DND-41 (cell line): ENCODE data around the gene EDC4.

ENCODE experiments used
- ATAC-seq: fragments of 200-7000 bp; cut with Tn5 transposase; 3 replicates; pipeline ENCODE4 v1.9.1; 2021; ENCODE audit warnings: low read depth; ENCODE audit not compliant: insufficient read depth
- DNase-seq: peaks from one replicate; pipeline ENCODE4 v3.0.0-alpha.2; 2020
- H2AFZ ChIP-seq: 2 replicates; pipeline ENCODE4 v1.6.0; 2012; ENCODE audit warnings: low read depth, low read length
- H3K27ac ChIP-seq: 2 replicates; pipeline ENCODE4 v1.5.1; 2012; ENCODE audit warnings: low read length, inconsistent platforms
- H3K27me3 ChIP-seq: fragments of 200-600 bp; sonication (generic); 2 replicates; pipeline ENCODE4 v1.6.0; 2012; ENCODE audit warnings: low read length, mild to moderate bottlenecking, inconsistent platforms; ENCODE audit not compliant: insufficient read depth, poor library complexity
- H3K36me3 ChIP-seq: 2 replicates; pipeline ENCODE4 v1.5.1; 2012; ENCODE audit warnings: low read length, inconsistent platforms; ENCODE audit not compliant: insufficient read depth
- H3K4me1 ChIP-seq: 2 replicates; pipeline ENCODE4 v1.5.1; 2012; ENCODE audit warnings: mild to moderate bottlenecking, low read length; ENCODE audit not compliant: insufficient read depth
- H3K4me2 ChIP-seq: 2 replicates; pipeline ENCODE4 v1.6.0; 2012; ENCODE audit warnings: mild to moderate bottlenecking, moderate library complexity, low read length, inconsistent platforms; ENCODE audit not compliant: insufficient read depth
- H3K4me3 ChIP-seq, 2 experiments: fragments of 200-600 bp in 1 of 2; shearing (Covaris generic) in 1 of 2; 2 replicates each; pipeline ENCODE4 v1.5.1; 2012 to 2016; ENCODE audit warnings: inconsistent platforms in 2 of 2, low read length in 2 of 2, mild to moderate bottlenecking in 2 of 2, low read depth in 1 of 2, moderate library complexity in 1 of 2
- H3K79me2 ChIP-seq: 2 replicates; pipeline ENCODE4 v1.6.0; 2012; ENCODE audit warnings: low read length, inconsistent platforms; ENCODE audit not compliant: insufficient read depth
- H3K9ac ChIP-seq: 2 replicates; pipeline ENCODE4 v1.6.0; 2012; ENCODE audit warnings: low read depth, mild to moderate bottlenecking, inconsistent platforms, low read length, moderate library complexity
- H3K9me3 ChIP-seq: 2 replicates; pipeline ENCODE4 v1.5.1; 2012; ENCODE audit warnings: low read length, moderate library complexity, mild to moderate bottlenecking, inconsistent platforms; ENCODE audit not compliant: insufficient read depth, severe bottlenecking
- H4K20me1 ChIP-seq: 2 replicates; pipeline ENCODE4 v1.6.0; 2012; ENCODE audit warnings: low read length; ENCODE audit not compliant: insufficient read depth
- EZH2 ChIP-seq: IDR thresholded peaks from 3 replicates; pipeline ENCODE4 v1.6.1; 2012; ENCODE audit warnings: borderline replicate concordance, low read depth, mild to moderate bottlenecking, moderate library complexity, low read length, inconsistent platforms; ENCODE audit not compliant: severe bottlenecking
- TF ChIP-seq, protein P1 (sequence below): IDR thresholded peaks from 2 replicates; pipeline ENCODE4 v1.5.1; 2012; ENCODE audit warnings: borderline replicate concordance, low read length, moderate library complexity, mild to moderate bottlenecking; ENCODE audit not compliant: poor library complexity, severe bottlenecking; ENCODE audit errors: extremely low read depth

Gene EDC4

DNA sequence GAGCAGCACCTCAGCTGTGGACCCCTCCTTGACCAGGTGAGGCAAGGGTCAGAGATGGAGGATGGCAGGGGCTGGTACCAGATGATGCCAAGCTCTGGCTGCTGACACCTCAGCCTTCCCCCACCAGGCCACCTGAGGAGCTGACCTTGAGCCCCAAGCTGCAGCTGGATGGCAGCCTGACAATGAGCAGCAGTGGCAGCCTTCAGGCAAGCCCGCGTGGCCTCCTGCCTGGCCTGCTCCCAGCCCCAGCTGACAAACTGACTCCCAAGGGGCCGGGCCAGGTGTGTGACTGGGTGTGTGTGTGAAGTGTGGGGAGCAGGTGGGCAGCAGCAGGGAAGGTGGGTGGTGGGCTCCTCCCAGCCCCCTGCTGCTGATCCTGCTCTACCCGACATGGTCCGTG is 7.1 kb downstream of the EDC4 start:
- Histone ChIP-seq H3K27ac (no peak overlapping the region), H3K36me3 (peaks cover 100% of the 10 kb centered on the region), H3K9ac (no peak overlapping the region), H2AFZ (no peak overlapping the region), H3K4me1 (peaks cover 11% of the 10 kb centered on the region), H3K27me3 (no peaks in the 10 kb centered on the region), H3K9me3 (no peaks in the 10 kb centered on the region), H3K79me2 (peaks cover 24% of the 10 kb centered on the region), H4K20me1 (peaks cover 60% of the 10 kb centered on the region), H3K4me3 (no peak overlapping the region), H3K4me2 (no peak overlapping the region)
- TF ChIP-seq, protein P1, sequence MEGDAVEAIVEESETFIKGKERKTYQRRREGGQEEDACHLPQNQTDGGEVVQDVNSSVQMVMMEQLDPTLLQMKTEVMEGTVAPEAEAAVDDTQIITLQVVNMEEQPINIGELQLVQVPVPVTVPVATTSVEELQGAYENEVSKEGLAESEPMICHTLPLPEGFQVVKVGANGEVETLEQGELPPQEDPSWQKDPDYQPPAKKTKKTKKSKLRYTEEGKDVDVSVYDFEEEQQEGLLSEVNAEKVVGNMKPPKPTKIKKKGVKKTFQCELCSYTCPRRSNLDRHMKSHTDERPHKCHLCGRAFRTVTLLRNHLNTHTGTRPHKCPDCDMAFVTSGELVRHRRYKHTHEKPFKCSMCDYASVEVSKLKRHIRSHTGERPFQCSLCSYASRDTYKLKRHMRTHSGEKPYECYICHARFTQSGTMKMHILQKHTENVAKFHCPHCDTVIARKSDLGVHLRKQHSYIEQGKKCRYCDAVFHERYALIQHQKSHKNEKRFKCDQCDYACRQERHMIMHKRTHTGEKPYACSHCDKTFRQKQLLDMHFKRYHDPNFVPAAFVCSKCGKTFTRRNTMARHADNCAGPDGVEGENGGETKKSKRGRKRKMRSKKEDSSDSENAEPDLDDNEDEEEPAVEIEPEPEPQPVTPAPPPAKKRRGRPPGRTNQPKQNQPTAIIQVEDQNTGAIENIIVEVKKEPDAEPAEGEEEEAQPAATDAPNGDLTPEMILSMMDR = no peak
- TF ChIP-seq EZH2 = no peak
- ATAC-seq (no peak), DNase-seq (no peak)

DNA sequence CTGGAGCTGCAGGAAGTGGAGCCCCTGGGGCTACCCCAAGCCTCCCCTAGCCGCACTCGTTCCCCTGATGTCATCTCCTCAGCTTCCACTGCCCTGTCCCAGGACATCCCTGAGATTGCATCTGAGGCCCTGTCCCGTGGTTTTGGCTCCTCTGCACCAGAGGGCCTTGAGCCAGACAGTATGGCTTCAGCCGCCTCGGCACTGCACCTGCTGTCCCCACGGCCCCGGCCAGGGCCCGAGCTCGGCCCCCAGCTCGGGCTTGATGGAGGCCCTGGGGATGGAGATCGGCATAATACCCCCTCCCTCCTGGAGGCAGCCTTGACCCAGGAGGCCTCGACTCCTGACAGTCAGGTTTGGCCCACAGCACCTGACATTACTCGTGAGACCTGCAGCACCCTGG is 7.7 kb downstream of the EDC4 start:
- Histone ChIP-seq H3K27ac (no peak overlapping the region), H3K9ac (no peak overlapping the region), H3K9me3 (no peaks in the 10 kb centered on the region), H3K4me3 (no peak overlapping the region), H3K79me2 (peaks cover 18% of the 10 kb centered on the region), H4K20me1 (peaks cover 53% of the 10 kb centered on the region), H3K4me1 (peaks cover 5% of the 10 kb centered on the region), H3K4me2 (no peak overlapping the region), H3K27me3 (no peaks in the 10 kb centered on the region), H3K36me3 (peaks cover 100% of the 10 kb centered on the region), H2AFZ (no peak overlapping the region)
- TF ChIP-seq, protein P1 = no peak
- no peak for TF ChIP-seq EZH2
- ATAC-seq = no peak
- no peak for DNase-seq

DNA sequence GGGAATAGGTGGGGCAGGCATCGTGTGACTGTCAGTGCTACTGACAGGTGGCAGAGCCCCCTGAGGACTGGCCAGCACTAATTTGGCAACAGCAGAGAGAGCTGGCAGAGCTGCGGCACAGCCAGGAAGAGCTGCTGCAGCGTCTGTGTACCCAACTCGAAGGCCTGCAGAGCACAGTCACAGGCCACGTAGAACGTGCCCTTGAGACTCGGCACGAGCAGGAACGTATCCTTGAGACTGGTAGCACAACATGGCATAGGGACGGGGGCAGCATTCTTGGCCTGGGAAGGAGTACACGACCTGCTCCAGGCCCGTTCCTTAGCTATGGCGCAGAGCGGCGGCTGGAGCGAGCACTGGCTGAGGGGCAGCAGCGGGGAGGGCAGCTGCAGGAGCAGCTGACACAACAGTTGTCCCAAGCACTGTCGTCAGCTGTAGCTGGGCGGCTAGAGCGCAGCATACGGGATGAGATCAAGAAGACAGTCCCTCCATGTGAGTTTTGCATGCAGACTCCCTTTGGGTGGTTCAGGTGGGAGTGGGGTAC is 8.8 kb downstream of the EDC4 start:
- ATAC-seq (no peak), DNase-seq (no peak)
- Histone ChIP-seq H3K36me3 (peaks cover 97% of the 10 kb centered on the region), H3K4me2 (no peak overlapping the region), H3K9me3 (no peaks in the 10 kb centered on the region), H3K79me2 (peaks cover 7% of the 10 kb centered on the region), H3K4me3 (no peak overlapping the region), H3K9ac (no peak overlapping the region), H3K4me1 (no peaks in the 10 kb centered on the region), H3K27ac (no peak overlapping the region), H3K27me3 (no peaks in the 10 kb centered on the region), H4K20me1 (peaks cover 42% of the 10 kb centered on the region), H2AFZ (no peak overlapping the region)
- TF ChIP-seq, protein P1 = no peak
- no peak for TF ChIP-seq EZH2
